ENCODE results near the gene HOXD12. TPM values are rescaled to one million over a fixed set of nuclear protein-coding genes. Genes with fewer than 3 reads are reported as not detected.
A peak's percentile ranks its signal among the peaks of the same experiment; 100 is the strongest.

The HOXD12 gene
- total and polyA plus RNA-seq, 7 donors: not detected

GRCh38 chr2:176082824-176083751 lies 16.5 kb upstream of the HOXD12 start:
- TF ChIP-seq CTCF (IDR thresholded peaks at IDR 0.05): no peak
- peaks cover 26% of the 10 kb centered on the region for H3K4me1 ChIP-seq
- intact Hi-C loops (cut with DNase I): loop anchor here in 1 of 2 donors (5.0 to 10.0 kb wide), 2 partner anchors 81 to 228 kb away; partner anchors contain the start of gene LNPK

GRCh38 chr2:176083796-176084261 lies 15.8 kb upstream of the HOXD12 start, which contains the start of gene EVX2:
TSS of gene EVX2 (minus strand) at chr2:176083962. CDS start at chr2:176083776, 186 bp downstream.
- H3K27ac ChIP-seq: no peak within 1 kb of the TSS
- peaks cover under 1 to 98% (median 68%) of the 10 kb centered on the region in 3 donors for H3K27me3 ChIP-seq (ENCODE audit: insufficient read depth in 3 of 3, low read length in 2 of 3)
- H3K36me3 ChIP-seq (ENCODE audit: insufficient read depth in 1 of 2, low read depth in 1 of 2): no peaks in the 10 kb centered on the region
- H3K9me3 ChIP-seq: no peaks in the 10 kb centered on the region
- WGBS, 3 donors: 12 to 15% (median 15%) methylated on average over 27 of the region's 27 CpGs
- intact Hi-C loops (cut with DNase I): loop anchor here in 1 of 2 donors (5.0 to 10.0 kb wide), 2 partner anchors 82 to 229 kb away; partner anchors contain the start of gene LNPK
- DNase-seq (no peak), ATAC-seq (no peak)
- no peak for TF ChIP-seq CTCF (IDR thresholded peaks at IDR 0.05)
- H3K4me1 ChIP-seq: peaks cover 26% of the 10 kb centered on the region
- H3K4me3 ChIP-seq: peak within 1 kb of the TSS; percentile 19

More at GRCh38 chr2:176082824-176083751, 16.5 kb upstream of the HOXD12 start:
- DNase-seq (no peak), ATAC-seq (no peak)
- Histone ChIP-seq H3K36me3 (ENCODE audit: insufficient read depth in 1 of 2, low read depth in 1 of 2) (no peaks in the 10 kb centered on the region), H3K9me3 (no peaks in the 10 kb centered on the region), H3K27me3 (ENCODE audit: insufficient read depth in 3 of 3, low read length in 2 of 3) (peaks cover 7 to 98% (median 69%) of the 10 kb centered on the region in 3 donors), H3K4me3 (peak overlapping the region; percentile 19), H3K27ac (no peak overlapping the region)
- 6 to 7% (median 6%) methylated on average over 64 to 66 of the region's 66 CpGs for WGBS, 3 donors

GRCh38 chr2:176084611-176085119 lies 14.9 kb upstream of the HOXD12 start:
- 5 to 10% (median 8%) methylated on average over 24 to 26 of the region's 26 CpGs for WGBS, 3 donors
- H3K27ac ChIP-seq: no peak overlapping the region
- no peak for ATAC-seq

More at GRCh38 chr2:176084611-176085119, 14.9 kb upstream of the HOXD12 start:
- no peak for TF ChIP-seq CTCF (IDR thresholded peaks at IDR 0.05)
- Histone ChIP-seq H3K4me3 (no peak overlapping the region), H3K9me3 (no peaks in the 10 kb centered on the region), H3K36me3 (ENCODE audit: insufficient read depth in 1 of 2, low read depth in 1 of 2) (no peaks in the 10 kb centered on the region), H3K27me3 (ENCODE audit: insufficient read depth in 3 of 3, low read length in 2 of 3) (peaks cover 4 to 98% (median 65%) of the 10 kb centered on the region in 3 donors), H3K4me1 (peaks cover 22% of the 10 kb centered on the region)
- intact Hi-C loops (cut with DNase I): loop anchor here (5.0 to 10.0 kb wide), 4 partner anchors 82 to 717 kb away; partner anchors contain the start of gene LNPK (in 1 of the 2)
- no peak for DNase-seq
